Measurements from ENCODE around the gene APOL3.

GRCh38 chr22:36177160-36177559, 16.6 kb upstream of the APOL3 start:
- no peak for TF ChIP-seq TBL1XR1 (IDR thresholded peaks at IDR 0.05; ENCODE audit: borderline replicate concordance, low read length, partially characterized antibody)
- no peak for TF ChIP-seq MTA3 (CRISPR knock-in tag; IDR thresholded peaks at IDR 0.05)
- TF ChIP-seq CTCF (CRISPR knock-in tag; IDR thresholded peaks at IDR 0.05) = no peak

All from HepG2 (cell line).